A549 (cell line): Measurements from ENCODE around the gene GAMT. TPM values are rescaled to one million over a fixed set of nuclear protein-coding genes. Genes with fewer than 3 reads are reported as not detected.

Experiments used
- ATAC-seq, 2 experiments: fragments of 200-7000 bp in 1 of 2; fragments of >200 bp in 1 of 2; cut with Nextera tagmentation in 1 of 2; cut with Tn5 transposase in 1 of 2; 3 replicates each; pipeline versions ENCODE4 v1.8.0 to v1.9.1; 2018 to 2020; ENCODE audit warnings: mild to moderate bottlenecking in 1 of 2, moderate library complexity in 1 of 2
- CTCF ChIA-PET: fragments of 300-600 bp; sonication (Branson Sonifier 250); formaldehyde crosslinking; extraction: SDS; loops from one replicate; lab custom pipeline; 2021; ENCODE audit warnings: antibody characterized with exemption, inconsistent platforms; lab: Yijun Ruan, JAX
- POLR2A ChIA-PET: fragments of 350-600 bp; formaldehyde crosslinking; extraction: SDS; loops from one replicate; lab custom pipeline; 2021; ENCODE audit warnings: antibody characterized with exemption, inconsistent platforms; lab: Yijun Ruan, JAX
- DNase-seq, 2 experiments: peaks; one replicate each; pipeline versions ENCODE4 v3.0.0 to v3.0.0-alpha.2; 2011 to 2016; ENCODE audit warnings: low read depth in 1 of 2, low spot score in 1 of 2
- FAIRE-seq: peaks from 2 replicates; lab custom pipeline; 2011; peaks lifted over from hg19 to GRCh38; lab: Jason Lieb, UNC
- H3K27ac ChIP-seq, 2 experiments: fragments of >200 bp; sonication (Bioruptor Twin); formaldehyde crosslinking; 3 replicates each; pipeline ENCODE4 v1.5.1; 2016 to 2017
- H3K4me1 ChIP-seq: fragments of >200 bp; sonication (Bioruptor Twin); formaldehyde crosslinking; 3 replicates; pipeline ENCODE4 v1.6.1; 2016
- H3K4me2 ChIP-seq: fragments of >200 bp; sonication (Bioruptor Twin); formaldehyde crosslinking; 3 replicates; pipeline ENCODE4 v1.6.1; 2016
- H3K4me3 ChIP-seq: fragments of >200 bp; sonication (Bioruptor Twin); formaldehyde crosslinking; 3 replicates; pipeline ENCODE4 v1.5.1; 2016
- H3K9me3 ChIP-seq: fragments of >200 bp; sonication (Bioruptor Twin); formaldehyde crosslinking; 3 replicates; pipeline ENCODE4 v1.6.1; 2016
- BHLHE40 ChIP-seq: IDR thresholded peaks from 2 replicates; pipeline ENCODE4 v1.6.1; 2012; ENCODE audit warnings: low read depth, low read length, inconsistent platforms
- CBX8 ChIP-seq: fragments of 200-600 bp; sonication (generic); IDR thresholded peaks from 2 replicates; pipeline ENCODE4 v1.6.1; 2016
- CHD4 ChIP-seq: fragments of 200-600 bp; sonication (generic); IDR thresholded peaks from 2 replicates; pipeline ENCODE4 v1.6.1; 2016; ENCODE audit warnings: antibody characterized with exemption, mild to moderate bottlenecking, borderline replicate concordance
- FOSB ChIP-seq: fragments of 250-450 bp; sonication (Bioruptor Pico); IDR thresholded peaks from 2 replicates; pipeline ENCODE4 v1.5.0; 2020; ENCODE audit warnings: mild to moderate bottlenecking, moderate library complexity
- GATA3 ChIP-seq: IDR thresholded peaks from 2 replicates; pipeline ENCODE4 v1.6.1; 2012; ENCODE audit warnings: borderline replicate concordance
- HDAC2 ChIP-seq: fragments of 200-600 bp; sonication (generic); IDR thresholded peaks from 2 replicates; pipeline ENCODE4 v1.6.1; 2016
- HES2 ChIP-seq: fragments of >200 bp; sonication (Bioruptor Twin); formaldehyde crosslinking; IDR thresholded peaks from 2 replicates; pipeline ENCODE4 v1.6.1; 2016
- HOXB13 ChIP-seq: fragments of 250-450 bp; sonication (Bioruptor Pico); IDR thresholded peaks from 2 replicates; pipeline ENCODE4 v1.5.0; 2020; ENCODE audit warnings: low read depth, mild to moderate bottlenecking, moderate library complexity
- HOXB5 ChIP-seq: fragments of 250-450 bp; sonication (Bioruptor Pico); IDR thresholded peaks from 2 replicates; pipeline ENCODE4 v1.5.0; 2020; ENCODE audit warnings: mild to moderate bottlenecking, moderate library complexity
- KDM1A ChIP-seq: fragments of 200-600 bp; sonication (generic); IDR thresholded peaks from 2 replicates; pipeline ENCODE4 v1.6.1; 2016; ENCODE audit warnings: low read depth, mild to moderate bottlenecking
- KDM5A ChIP-seq: fragments of 200-600 bp; sonication (generic); IDR thresholded peaks from 2 replicates; pipeline ENCODE4 v1.6.1; 2016; ENCODE audit warnings: antibody characterized with exemption, mild to moderate bottlenecking
- MAFK ChIP-seq: fragments of 450-650 bp; IDR thresholded peaks from 2 replicates; pipeline ENCODE4 v1.6.1; 2014; ENCODE audit not compliant: partially characterized antibody
- MAZ ChIP-seq: fragments of 150-350 bp; IDR thresholded peaks from 2 replicates; pipeline ENCODE4 v1.6.1; 2014; ENCODE audit warnings: antibody characterized with exemption, low read depth, low read length, borderline replicate concordance
- NPAS2 ChIP-seq: fragments of 250-450 bp; sonication (Bioruptor Pico); IDR thresholded peaks from 2 replicates; pipeline ENCODE4 v1.8.0; 2022; ENCODE audit warnings: mild to moderate bottlenecking, moderate library complexity, borderline replicate concordance
- POLR2A ChIP-seq: IDR thresholded peaks from 2 replicates; pipeline ENCODE4 v1.6.1; 2012; ENCODE audit warnings: mild to moderate bottlenecking, low read length
- RARB ChIP-seq: fragments of 250-450 bp; sonication (Bioruptor Pico); IDR thresholded peaks from 2 replicates; pipeline ENCODE4 v1.8.0; 2021; ENCODE audit warnings: mild to moderate bottlenecking, moderate library complexity
- RFX5 ChIP-seq: fragments of 450-650 bp; IDR thresholded peaks from 2 replicates; pipeline ENCODE4 v1.7.1; 2014; ENCODE audit warnings: antibody characterized with exemption, mild to moderate bottlenecking, moderate library complexity
- SMC3 ChIP-seq: fragments of >200 bp; sonication (Bioruptor Twin); formaldehyde crosslinking; IDR thresholded peaks from 3 replicates; pipeline ENCODE4 v1.6.1; 2018; ENCODE audit warnings: inconsistent platforms
- ZC3H11A ChIP-seq: fragments of 450-650 bp; IDR thresholded peaks from 2 replicates; pipeline ENCODE4 v1.6.1; 2014; ENCODE audit warnings: antibody characterized with exemption, mild to moderate bottlenecking
- ZNF302 ChIP-seq: fragments of 250-450 bp; sonication (Bioruptor Pico); IDR thresholded peaks from 2 replicates; pipeline ENCODE4 v1.9.0; 2021; ENCODE audit warnings: inconsistent platforms, mild to moderate bottlenecking, moderate library complexity
- WGBS: methylation state at CpG from one replicate; pipeline ENCODE4 v1.1.6; 2017; ENCODE audit errors: missing lambda C conversion rate; 5-methylcytosine and 5-hydroxymethylcytosine counted together
- polyA plus RNA-seq, 4 experiments: library from polyadenylated mRNA; depleted of rRNA in 3 of 4; stranded (reverse); fragments of >200 nt; fragmentation: RNase III in 1 of 4; extraction: RNeasy Plus Mini Kit Qiagen cat#74134 plus additional on column Dnase treatment in 1 of 4; gene quantifications; 2 replicates in 3 of 4; 3 replicates in 1 of 4; pipeline ENCODE4 v1.2.3, GENCODE V29; 2011 to 2017
- TF ChIP-seq, protein P1 (sequence below): fragments of 450-650 bp; IDR thresholded peaks from 2 replicates; pipeline ENCODE4 v1.6.1; 2014; ENCODE audit warnings: antibody characterized with exemption
- TF ChIP-seq, protein P2 (sequence below): fragments of 250-450 bp; sonication (Bioruptor Pico); IDR thresholded peaks from 2 replicates; pipeline ENCODE4 v1.5.0; 2021; ENCODE audit warnings: mild to moderate bottlenecking, moderate library complexity, borderline replicate concordance
- TF ChIP-seq, protein P3 (sequence below): fragments of 200-600 bp; sonication (generic); IDR thresholded peaks from 2 replicates; pipeline ENCODE4 v1.6.1; 2016; ENCODE audit warnings: antibody characterized with exemption, mild to moderate bottlenecking, moderate library complexity

Gene GAMT
- polyA plus RNA-seq, 2 of the 4 experiments (the other 2 are of a cell fraction): 13.6 to 26.0 TPM

- FAIRE-seq (no peak), ATAC-seq (no peak), DNase-seq (no peak)
- WGBS: 90% methylated on average over 9 of the region's 9 CpGs
- ChIA-PET POLR2A (no interaction called here), CTCF (interaction anchor here (4.4 kb wide), 1 partner anchor 38 kb away, joined by 27 read pairs; no protein-coding TSS in a partner anchor)
- Histone ChIP-seq H3K4me2 (no peak overlapping the region), H3K9me3 (no peaks in the 10 kb centered on the region), H3K4me1 (peaks cover 13% of the 10 kb centered on the region), H3K27ac (no peak overlapping the region), H3K4me3 (no peak overlapping the region)
- TF ChIP-seq, protein P1, sequence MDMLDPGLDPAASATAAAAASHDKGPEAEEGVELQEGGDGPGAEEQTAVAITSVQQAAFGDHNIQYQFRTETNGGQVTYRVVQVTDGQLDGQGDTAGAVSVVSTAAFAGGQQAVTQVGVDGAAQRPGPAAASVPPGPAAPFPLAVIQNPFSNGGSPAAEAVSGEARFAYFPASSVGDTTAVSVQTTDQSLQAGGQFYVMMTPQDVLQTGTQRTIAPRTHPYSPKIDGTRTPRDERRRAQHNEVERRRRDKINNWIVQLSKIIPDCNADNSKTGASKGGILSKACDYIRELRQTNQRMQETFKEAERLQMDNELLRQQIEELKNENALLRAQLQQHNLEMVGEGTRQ: no peak
- TF ChIP-seq RFX5 (no peak), ZNF302 (no peak), SMC3 (no peak), MAZ (no peak), ZC3H11A (no peak), HOXB13 (CRISPR knock-in tag) (no peak), MAFK (no peak), KDM1A (no peak), FOSB (CRISPR knock-in tag) (no peak), HES2 (no peak), HDAC2 (no peak), CBX8 (no peak), NPAS2 (no peak)
- TF ChIP-seq, protein P2, sequence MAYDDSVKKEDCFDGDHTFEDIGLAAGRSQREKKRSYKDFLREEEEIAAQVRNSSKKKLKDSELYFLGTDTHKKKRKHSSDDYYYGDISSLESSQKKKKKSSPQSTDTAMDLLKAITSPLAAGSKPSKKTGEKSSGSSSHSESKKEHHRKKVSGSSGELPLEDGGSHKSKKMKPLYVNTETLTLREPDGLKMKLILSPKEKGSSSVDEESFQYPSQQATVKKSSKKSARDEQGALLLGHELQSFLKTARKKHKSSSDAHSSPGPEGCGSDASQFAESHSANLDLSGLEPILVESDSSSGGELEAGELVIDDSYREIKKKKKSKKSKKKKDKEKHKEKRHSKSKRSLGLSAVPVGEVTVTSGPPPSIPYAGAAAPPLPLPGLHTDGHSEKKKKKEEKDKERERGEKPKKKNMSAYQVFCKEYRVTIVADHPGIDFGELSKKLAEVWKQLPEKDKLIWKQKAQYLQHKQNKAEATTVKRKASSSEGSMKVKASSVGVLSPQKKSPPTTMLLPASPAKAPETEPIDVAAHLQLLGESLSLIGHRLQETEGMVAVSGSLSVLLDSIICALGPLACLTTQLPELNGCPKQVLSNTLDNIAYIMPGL (CRISPR knock-in tag): no peak
- TF ChIP-seq, protein P3, sequence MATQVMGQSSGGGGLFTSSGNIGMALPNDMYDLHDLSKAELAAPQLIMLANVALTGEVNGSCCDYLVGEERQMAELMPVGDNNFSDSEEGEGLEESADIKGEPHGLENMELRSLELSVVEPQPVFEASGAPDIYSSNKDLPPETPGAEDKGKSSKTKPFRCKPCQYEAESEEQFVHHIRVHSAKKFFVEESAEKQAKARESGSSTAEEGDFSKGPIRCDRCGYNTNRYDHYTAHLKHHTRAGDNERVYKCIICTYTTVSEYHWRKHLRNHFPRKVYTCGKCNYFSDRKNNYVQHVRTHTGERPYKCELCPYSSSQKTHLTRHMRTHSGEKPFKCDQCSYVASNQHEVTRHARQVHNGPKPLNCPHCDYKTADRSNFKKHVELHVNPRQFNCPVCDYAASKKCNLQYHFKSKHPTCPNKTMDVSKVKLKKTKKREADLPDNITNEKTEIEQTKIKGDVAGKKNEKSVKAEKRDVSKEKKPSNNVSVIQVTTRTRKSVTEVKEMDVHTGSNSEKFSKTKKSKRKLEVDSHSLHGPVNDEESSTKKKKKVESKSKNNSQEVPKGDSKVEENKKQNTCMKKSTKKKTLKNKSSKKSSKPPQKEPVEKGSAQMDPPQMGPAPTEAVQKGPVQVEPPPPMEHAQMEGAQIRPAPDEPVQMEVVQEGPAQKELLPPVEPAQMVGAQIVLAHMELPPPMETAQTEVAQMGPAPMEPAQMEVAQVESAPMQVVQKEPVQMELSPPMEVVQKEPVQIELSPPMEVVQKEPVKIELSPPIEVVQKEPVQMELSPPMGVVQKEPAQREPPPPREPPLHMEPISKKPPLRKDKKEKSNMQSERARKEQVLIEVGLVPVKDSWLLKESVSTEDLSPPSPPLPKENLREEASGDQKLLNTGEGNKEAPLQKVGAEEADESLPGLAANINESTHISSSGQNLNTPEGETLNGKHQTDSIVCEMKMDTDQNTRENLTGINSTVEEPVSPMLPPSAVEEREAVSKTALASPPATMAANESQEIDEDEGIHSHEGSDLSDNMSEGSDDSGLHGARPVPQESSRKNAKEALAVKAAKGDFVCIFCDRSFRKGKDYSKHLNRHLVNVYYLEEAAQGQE: no peak
Observed at GRCh38 chr19:1353144-1353543, 48.2 kb downstream of the GAMT start.

DNA sequence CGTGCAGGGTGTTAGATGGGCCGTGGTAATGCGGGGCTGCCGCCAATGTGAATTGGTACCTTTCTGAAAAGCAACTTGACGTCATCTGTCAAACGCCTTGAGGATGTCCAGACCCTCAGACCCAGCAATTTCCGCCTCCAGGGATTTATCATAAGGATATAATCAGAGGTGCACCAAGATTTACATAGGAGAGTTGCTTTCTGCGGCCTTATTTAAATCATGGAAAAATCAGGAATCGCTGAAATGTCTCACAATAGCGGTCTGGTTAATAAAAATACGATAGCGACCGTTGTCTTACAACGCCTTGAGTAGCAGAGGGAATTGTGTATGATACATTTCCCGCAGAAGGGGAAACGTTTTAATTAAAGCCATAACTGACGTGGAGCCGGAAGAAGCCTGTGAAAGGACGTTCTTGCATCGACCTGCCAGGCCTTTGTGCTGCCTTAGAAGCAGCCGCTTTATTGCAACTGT is 49.9 kb downstream of the GAMT start:
- ChIA-PET CTCF (no interaction called here), POLR2A (no interaction called here)
- Histone ChIP-seq H3K4me3 (no peak overlapping the region), H3K9me3 (no peaks in the 10 kb centered on the region), H3K27ac (no peak overlapping the region), H3K4me1 (peaks cover 12% of the 10 kb centered on the region), H3K4me2 (no peak overlapping the region)
- no peak for TF ChIP-seq RARB (CRISPR knock-in tag)
- TF ChIP-seq, protein P1: no peak
- no peak for TF ChIP-seq KDM5A
- no peak for TF ChIP-seq POLR2A
- no peak for TF ChIP-seq GATA3
- TF ChIP-seq, protein P3: no peak
- no peak for TF ChIP-seq CHD4
- no peak for TF ChIP-seq BHLHE40
- TF ChIP-seq HDAC2: no peak
- TF ChIP-seq HOXB5 (CRISPR knock-in tag): no peak
- no peak for DNase-seq
- ATAC-seq: no peak
- WGBS: 87% methylated on average over 21 of the region's 21 CpGs
- FAIRE-seq: no peak
